Measurements from ENCODE around the gene ADNP. TPM values are rescaled to one million over a fixed set of nuclear protein-coding genes. Genes with fewer than 3 reads are reported as not detected.

ADNP gene
- total RNA-seq, 3 donors from 2014 or later (not counting 1 experiment from before 2014, with no cell fraction given) = 56.8 to 75.8 (median 66.8) TPM

GRCh38 chr20:50911030-50911429 is 20.2 kb downstream of the ADNP start:
- no peak overlapping the region for H3K27ac ChIP-seq (ENCODE audit: low read length)
- no peak overlapping the region for H3K4me3 Mint-ChIP-seq
- no peaks in the 10 kb centered on the region for H3K9me3 Mint-ChIP-seq
- H3K4me1 ChIP-seq (ENCODE audit: control insufficient read depth, insufficient read depth, low read length) = peaks cover 4% of the 10 kb centered on the region
- DNase-seq = no peak
- H3K36me3 Mint-ChIP-seq = no peaks in the 10 kb centered on the region
- WGBS (ENCODE audit: insufficient coverage) = 69% methylated on average over 1 of the region's 3 CpGs
- ATAC-seq = no peak
- H3K36me3 ChIP-seq (ENCODE audit: control insufficient read depth, insufficient read depth, low read length) = no peaks in the 10 kb centered on the region
- no peaks in the 10 kb centered on the region for H3K9me3 ChIP-seq (ENCODE audit: control insufficient read depth, insufficient read depth, low read length)
- no peak overlapping the region for H3K4me3 ChIP-seq (ENCODE audit: low read length)
- no peaks in the 10 kb centered on the region for H3K27me3 Mint-ChIP-seq (ENCODE audit: low read depth in 2 of 2)
- peak overlapping the region; percentile 50 to 80 for H3K27ac Mint-ChIP-seq
- H3K27me3 ChIP-seq (ENCODE audit: control insufficient read depth, insufficient read depth, low read length) = no peaks in the 10 kb centered on the region
- peaks cover 73 to 76% of the 10 kb centered on the region in 2 donors for H3K4me1 Mint-ChIP-seq
- intact Hi-C loops (cut with micrococcal nuclease) = no loop called here
- no peak for TF ChIP-seq CTCF (IDR thresholded peaks at IDR 0.05)

- Histone ChIP-seq H3K4me1 (ENCODE audit: control insufficient read depth, insufficient read depth, low read length) (peaks cover 4% of the 10 kb centered on the region), H3K4me3 (ENCODE audit: low read length) (no peak overlapping the region), H3K36me3 (ENCODE audit: control insufficient read depth, insufficient read depth, low read length) (no peaks in the 10 kb centered on the region), H3K27ac (ENCODE audit: low read length) (no peak overlapping the region), H3K27me3 (ENCODE audit: control insufficient read depth, insufficient read depth, low read length) (no peaks in the 10 kb centered on the region), H3K9me3 (ENCODE audit: control insufficient read depth, insufficient read depth, low read length) (no peaks in the 10 kb centered on the region)
- no peaks in the 10 kb centered on the region for H3K36me3 Mint-ChIP-seq
- H3K27me3 Mint-ChIP-seq (ENCODE audit: low read depth in 2 of 2) = no peaks in the 10 kb centered on the region
- peak overlapping the region; percentile 70 for H3K27ac Mint-ChIP-seq
- DNase-seq (no peak), ATAC-seq (no peak)
- 92% methylated on average over 3 of the region's 3 CpGs for WGBS (ENCODE audit: insufficient coverage)
- H3K4me3 Mint-ChIP-seq = no peak overlapping the region
- TF ChIP-seq CTCF (IDR thresholded peaks at IDR 0.05) = no peak
- peaks cover 74 to 76% of the 10 kb centered on the region in 2 donors for H3K4me1 Mint-ChIP-seq
- intact Hi-C loops (cut with micrococcal nuclease) = no loop called here
- H3K9me3 Mint-ChIP-seq = no peaks in the 10 kb centered on the region
Measured at GRCh38 chr20:50909413-50909812, 21.8 kb downstream of the ADNP start.

GRCh38 chr20:50904067-50904570 is 27.1 kb downstream of the ADNP start:
- WGBS (ENCODE audit: insufficient coverage) = 84% methylated on average over 6 of the region's 6 CpGs

More at GRCh38 chr20:50904067-50904570, 27.1 kb downstream of the ADNP start:
- ATAC-seq = no peak
- TF ChIP-seq CTCF (IDR thresholded peaks at IDR 0.05) = no peak
- H3K27me3 Mint-ChIP-seq (ENCODE audit: low read depth in 2 of 2) = no peaks in the 10 kb centered on the region
- no peaks in the 10 kb centered on the region for H3K9me3 Mint-ChIP-seq
- Histone ChIP-seq H3K4me3 (ENCODE audit: low read length) (no peak overlapping the region), H3K27ac (ENCODE audit: low read length) (no peak overlapping the region), H3K9me3 (ENCODE audit: control insufficient read depth, insufficient read depth, low read length) (no peaks in the 10 kb centered on the region), H3K27me3 (ENCODE audit: control insufficient read depth, insufficient read depth, low read length) (no peaks in the 10 kb centered on the region), H3K4me1 (ENCODE audit: control insufficient read depth, insufficient read depth, low read length) (no peaks in the 10 kb centered on the region), H3K36me3 (ENCODE audit: control insufficient read depth, insufficient read depth, low read length) (peaks cover 8% of the 10 kb centered on the region)
- peaks cover 61 to 68% of the 10 kb centered on the region in 2 donors for H3K4me1 Mint-ChIP-seq
- intact Hi-C loops (cut with micrococcal nuclease) = no loop called here
- peak overlapping the region; percentile 41 to 55 for H3K27ac Mint-ChIP-seq
- DNase-seq = no peak
- no peak overlapping the region for H3K4me3 Mint-ChIP-seq
- H3K36me3 Mint-ChIP-seq = no peaks in the 10 kb centered on the region

Measured in natural killer cell (primary cell).